Measurements from ENCODE around the gene ITPK1.

ITPK1 gene

GRCh38 chr14:92922883-92923743 is 192.6 kb downstream of the ITPK1 start, which contains the start of gene CHGA:
CHGA (plus strand) TSS chr14:92923150; CDS start chr14:92923360, 210 bp downstream.
- peak; percentile 8 for DNase-seq (ENCODE audit: low spot score)

- DNase-seq (ENCODE audit: low spot score): no peak
These were observed 193.5 kb downstream of the ITPK1 start for GRCh38 chr14:92922155-92922735.

- DNase-seq (ENCODE audit: low spot score): no peak
These were observed 195.7 kb downstream of the ITPK1 start for GRCh38 chr14:92920001-92920400.

GRCh38 chr14:92917956-92918355 is 197.8 kb downstream of the ITPK1 start:
- no peak for DNase-seq (ENCODE audit: low spot score)

- no peak for DNase-seq (ENCODE audit: low spot score)
These were observed 198.4 kb downstream of the ITPK1 start for GRCh38 chr14:92917041-92917940.

- no peak for DNase-seq (ENCODE audit: low spot score)
These were observed 199.5 kb downstream of the ITPK1 start for GRCh38 chr14:92916201-92916600.

- no peak for DNase-seq (ENCODE audit: low spot score)
These were observed 201.6 kb downstream of the ITPK1 start for GRCh38 chr14:92914087-92914656.

GRCh38 chr14:92907316-92907911 is 208.3 kb downstream of the ITPK1 start:
- no peak for DNase-seq (ENCODE audit: low spot score)

- no peak for DNase-seq (ENCODE audit: low spot score)
These were observed 208.9 kb downstream of the ITPK1 start for GRCh38 chr14:92906823-92907222.

GRCh38 chr14:92906420-92906819 is 209.3 kb downstream of the ITPK1 start:
- no peak for DNase-seq (ENCODE audit: low spot score)

GRCh38 chr14:92905667-92906066 is 210.1 kb downstream of the ITPK1 start:
- no peak for DNase-seq (ENCODE audit: low spot score)

- DNase-seq (ENCODE audit: low spot score): no peak
These were observed 212.4 kb downstream of the ITPK1 start for GRCh38 chr14:92903359-92903758.

- no peak for DNase-seq (ENCODE audit: low spot score)
These were observed 213.0 kb downstream of the ITPK1 start for GRCh38 chr14:92902726-92903125.

GRCh38 chr14:92902191-92902590 is 213.5 kb downstream of the ITPK1 start:
- DNase-seq (ENCODE audit: low spot score): no peak

GRCh38 chr14:92900660-92901059 is 215.1 kb downstream of the ITPK1 start:
- no peak for DNase-seq (ENCODE audit: low spot score)

- no peak for DNase-seq (ENCODE audit: low spot score)
These were observed 217.1 kb downstream of the ITPK1 start for GRCh38 chr14:92898566-92899131.

- no peak for DNase-seq (ENCODE audit: low spot score)
These were observed 217.7 kb downstream of the ITPK1 start for GRCh38 chr14:92897922-92898565.

- no peak for DNase-seq (ENCODE audit: low spot score)
These were observed 220.3 kb downstream of the ITPK1 start for GRCh38 chr14:92895352-92895878.

GRCh38 chr14:92892589-92892988 is 223.1 kb downstream of the ITPK1 start:
- no peak for DNase-seq (ENCODE audit: low spot score)

- no peak for DNase-seq (ENCODE audit: low spot score)
These were observed 224.7 kb downstream of the ITPK1 start for GRCh38 chr14:92890830-92891588.

Measured in hematopoietic multipotent progenitor cell treated with erythropoietin and hydrocortisone succinate and interleukin-3 and kit ligand, for 15 days (in vitro differentiated cells).